GM19328 (cell line): ENCODE results near the gene LCN1.
"Not testable (repeated sequence)": the region's sequence is repeated elsewhere in the genome, so short reads cannot be mapped to it uniquely, and the experiment has no call there.

Experiments used
- ATAC-seq: cut with Tn5 transposase; IDR thresholded peaks from one replicate; pipeline ENCODE4 v1.9.1; 2021; ENCODE audit warnings: mild to moderate bottlenecking, moderate library complexity; ENCODE audit not compliant: unreplicated experiment

LCN1 gene

DNA sequence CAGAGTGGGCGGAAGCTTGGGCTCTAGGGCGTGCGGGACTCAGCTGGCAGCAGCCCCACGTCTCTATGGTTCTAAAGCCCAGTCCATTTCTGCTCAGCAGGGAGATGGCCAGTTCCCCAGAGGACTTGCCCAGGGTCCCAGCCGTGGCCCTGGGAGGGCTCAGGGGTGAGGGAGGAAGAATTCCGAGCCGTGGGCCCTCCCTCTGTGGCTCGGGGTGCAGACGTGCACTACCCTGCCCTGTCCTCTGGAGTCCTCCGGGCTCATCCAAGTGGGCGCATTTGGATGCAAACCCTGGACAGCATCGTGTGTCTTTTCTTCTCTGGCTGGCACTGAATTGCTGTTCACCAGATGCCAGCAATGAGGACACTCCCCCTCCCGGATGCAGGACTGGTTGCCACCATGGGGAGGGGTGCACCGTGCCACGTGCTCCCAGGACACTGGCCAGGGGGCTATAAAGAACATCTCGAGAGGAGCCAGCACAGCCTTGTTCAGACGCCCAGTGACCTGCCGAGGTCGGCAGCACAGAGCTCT lies 24.5 kb downstream of the LCN1 start, which contains the start of gene OBP2A:
Gene OBP2A (plus strand): TSS at position 481 of the 531 bp plus-strand sequence. CDS start 55 bp downstream, outside the sequence.
- ATAC-seq: not testable (repeated sequence)

DNA sequence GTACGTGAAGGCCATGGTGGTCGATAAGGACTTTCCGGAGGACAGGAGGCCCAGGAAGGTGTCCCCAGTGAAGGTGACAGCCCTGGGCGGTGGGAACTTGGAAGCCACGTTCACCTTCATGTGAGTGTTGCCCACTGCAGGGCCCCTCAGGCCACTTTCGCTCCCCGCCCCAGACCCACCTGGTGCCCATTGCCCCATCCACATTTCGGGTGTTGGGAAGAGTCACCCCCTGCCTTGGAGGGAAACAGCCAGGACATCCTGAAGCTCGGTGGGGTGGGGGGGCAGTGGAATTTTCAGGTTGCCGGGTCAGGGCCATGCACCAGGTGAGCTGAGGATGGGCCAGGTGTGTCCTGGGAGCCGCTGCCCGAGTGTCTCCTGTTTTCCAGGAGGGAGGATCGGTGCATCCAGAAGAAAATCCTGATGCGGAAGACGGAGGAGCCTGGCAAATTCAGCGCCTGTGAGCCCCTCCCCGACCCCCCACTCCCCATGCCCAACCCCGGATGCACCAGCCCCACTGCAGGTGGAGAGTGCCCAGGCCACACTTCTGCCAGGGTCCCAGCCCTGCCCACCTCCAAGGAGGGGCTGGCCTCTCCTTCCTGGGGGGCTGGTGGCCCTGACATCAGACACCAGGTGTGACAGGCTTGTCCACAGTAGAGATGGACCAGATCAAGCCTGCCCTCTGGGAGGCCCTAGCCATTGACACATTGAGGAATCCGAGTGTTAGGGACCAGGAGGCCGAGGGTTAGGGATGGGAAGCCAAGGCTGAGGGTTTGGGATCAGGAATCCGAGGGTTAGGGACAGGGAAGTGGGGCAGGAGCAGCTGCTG lies 25.8 kb downstream of the LCN1 start:
- not testable (repeated sequence) for ATAC-seq

DNA sequence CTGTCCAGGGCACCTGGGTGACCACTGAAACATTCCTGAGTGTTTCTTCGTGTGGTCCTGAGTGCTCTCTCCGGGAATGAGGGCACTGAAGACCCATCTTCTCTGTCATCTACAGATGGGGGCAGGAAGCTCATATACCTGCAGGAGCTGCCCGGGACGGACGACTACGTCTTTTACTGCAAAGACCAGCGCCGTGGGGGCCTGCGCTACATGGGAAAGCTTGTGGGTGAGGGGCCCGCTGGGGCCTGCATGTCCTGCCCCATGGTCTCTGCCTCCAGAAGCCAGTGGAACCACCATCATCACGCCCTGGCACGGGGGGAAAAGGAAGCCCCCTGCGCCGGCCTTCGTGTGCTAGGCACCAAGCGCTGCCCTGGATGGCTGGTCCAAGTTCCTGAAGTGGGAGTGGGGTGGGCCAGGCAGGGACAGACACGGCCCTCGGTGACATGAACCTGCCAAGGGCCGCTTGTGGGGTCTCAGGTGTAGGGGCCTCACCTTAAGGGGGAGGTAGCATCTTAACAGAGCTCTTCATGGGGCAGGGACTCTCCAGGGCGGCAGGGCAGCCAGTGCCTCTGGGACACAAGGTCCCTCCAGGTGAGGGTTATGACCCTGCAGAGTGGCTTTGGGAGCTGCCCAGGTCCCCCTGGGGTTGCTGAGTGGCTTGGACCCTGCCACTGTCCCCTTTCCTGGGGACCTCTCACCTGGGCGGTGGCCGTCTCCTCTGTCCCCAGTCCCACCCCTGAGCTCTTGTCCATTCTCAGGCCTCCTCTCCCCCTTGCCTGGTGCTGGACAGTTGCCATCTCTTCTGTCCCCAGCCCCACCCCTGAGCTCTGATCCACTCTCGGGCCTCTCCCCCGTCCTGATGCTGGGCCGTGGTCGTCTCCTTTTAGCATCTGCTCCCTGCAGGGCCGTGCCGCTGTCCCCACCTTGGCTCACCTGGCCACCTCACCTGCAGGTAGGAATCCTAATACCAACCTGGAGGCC lies 26.8 kb downstream of the LCN1 start:
- no peak for ATAC-seq

DNA sequence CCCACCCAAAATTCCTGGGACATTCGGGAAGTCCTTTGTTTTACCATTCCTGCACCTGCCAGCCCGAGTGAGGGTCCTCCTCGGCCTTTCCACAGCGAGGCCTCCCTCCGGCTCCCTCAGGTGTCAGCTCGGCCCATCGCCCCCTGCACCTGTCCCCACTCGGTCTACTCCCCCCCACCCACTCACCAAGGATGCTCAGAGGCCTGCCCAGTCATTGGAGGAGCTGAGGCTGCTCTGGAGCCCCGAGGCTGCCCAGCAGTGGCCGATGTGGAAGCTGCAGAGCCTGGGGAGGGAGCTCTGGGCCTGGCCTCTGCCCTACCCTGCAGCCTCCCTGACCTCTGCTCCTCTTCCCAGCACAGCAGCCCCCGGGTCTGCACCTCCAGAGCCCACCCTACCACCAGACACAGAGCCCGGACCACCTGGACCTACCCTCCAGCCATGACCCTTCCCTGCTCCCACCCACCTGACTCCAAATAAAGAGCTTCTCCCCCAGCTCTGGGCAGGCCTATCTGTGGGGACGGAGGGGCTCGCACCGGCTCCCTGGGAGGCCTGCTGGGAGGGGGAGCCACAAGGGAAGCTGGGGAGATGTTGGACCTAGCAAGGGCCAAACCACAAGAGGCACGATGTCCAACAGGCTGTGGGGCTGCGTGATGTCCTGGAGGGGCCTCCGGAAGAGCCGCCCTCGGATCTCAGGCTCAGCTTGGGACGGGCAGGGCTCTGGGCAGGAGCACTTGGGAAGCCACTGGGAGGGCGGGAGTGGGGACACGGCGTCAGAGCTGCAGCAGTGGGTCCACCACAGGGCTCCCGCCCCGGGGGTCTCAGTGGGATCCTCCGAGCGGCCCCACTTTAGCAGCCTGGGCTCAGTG lies 28.5 kb downstream of the LCN1 start:
- not testable (repeated sequence) for ATAC-seq

DNA sequence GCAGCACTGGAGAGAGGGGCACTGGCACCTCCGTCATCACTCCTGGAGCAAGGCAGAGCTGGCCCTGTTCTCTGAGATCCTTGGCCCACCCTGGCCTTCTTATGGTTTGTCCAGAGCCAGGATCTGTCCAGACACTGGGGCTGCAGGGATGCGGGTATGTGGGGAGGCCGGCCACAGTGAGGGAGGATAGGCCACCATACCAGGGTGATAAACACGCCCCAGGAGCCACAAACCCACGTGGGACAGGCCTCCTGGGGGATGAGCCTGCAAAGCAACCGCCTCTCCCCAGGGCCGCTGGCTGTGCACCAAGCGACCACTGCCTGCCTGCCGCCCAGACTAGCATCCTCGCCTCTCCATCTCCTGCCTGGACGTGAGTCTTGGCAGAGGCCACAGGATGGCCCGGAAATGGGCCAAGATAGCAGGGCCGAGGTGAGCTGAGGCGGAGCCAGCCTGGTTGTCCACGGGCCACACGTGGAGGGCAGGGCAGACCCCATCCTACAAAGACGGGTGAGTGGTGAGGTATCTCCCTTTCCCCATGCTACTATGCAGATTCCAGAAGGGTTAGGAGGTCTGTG lies 29.2 kb downstream of the LCN1 start:
- no peak for ATAC-seq

DNA sequence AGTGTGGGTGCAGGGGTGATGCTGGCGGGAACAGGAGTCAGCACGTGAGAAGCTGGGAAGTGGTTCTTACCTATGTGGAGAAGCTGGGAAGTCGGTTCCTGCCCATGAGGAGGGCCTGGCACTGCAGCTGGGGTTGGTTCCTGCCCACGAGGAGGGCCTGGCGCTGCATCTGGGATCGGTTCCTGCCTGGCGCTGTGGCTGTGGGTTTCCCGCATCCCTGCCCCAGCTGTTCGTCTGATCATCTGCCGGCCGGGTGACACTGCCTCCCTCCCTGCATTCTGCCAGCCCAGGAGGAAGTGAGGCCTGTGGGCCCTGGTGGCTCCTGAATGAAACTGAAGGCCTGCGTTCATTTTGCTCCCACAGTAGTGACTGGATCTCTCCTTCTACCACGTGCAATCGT lies 29.8 kb downstream of the LCN1 start:
- ATAC-seq: no peak

DNA sequence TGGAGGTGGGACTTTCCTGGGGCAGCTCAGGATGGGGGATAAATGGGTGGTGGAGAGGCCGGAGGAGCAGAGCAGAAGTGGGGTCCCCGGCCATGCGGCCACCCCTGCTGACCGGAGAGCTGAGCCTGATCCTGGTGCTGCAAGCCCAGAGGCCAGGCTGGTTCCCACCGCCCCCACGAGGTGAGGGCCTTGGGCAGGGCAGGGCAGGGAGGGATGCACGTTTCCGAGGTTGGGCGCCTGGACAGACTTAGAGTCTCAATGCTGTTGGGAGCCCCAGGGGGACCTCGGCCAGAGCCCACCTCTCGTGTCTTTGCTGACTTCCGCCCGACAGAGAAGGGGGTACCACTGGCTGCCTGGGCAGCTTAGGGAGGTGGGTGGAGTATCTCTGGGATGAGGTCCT lies 30.2 kb downstream of the LCN1 start:
- ATAC-seq: no peak

DNA sequence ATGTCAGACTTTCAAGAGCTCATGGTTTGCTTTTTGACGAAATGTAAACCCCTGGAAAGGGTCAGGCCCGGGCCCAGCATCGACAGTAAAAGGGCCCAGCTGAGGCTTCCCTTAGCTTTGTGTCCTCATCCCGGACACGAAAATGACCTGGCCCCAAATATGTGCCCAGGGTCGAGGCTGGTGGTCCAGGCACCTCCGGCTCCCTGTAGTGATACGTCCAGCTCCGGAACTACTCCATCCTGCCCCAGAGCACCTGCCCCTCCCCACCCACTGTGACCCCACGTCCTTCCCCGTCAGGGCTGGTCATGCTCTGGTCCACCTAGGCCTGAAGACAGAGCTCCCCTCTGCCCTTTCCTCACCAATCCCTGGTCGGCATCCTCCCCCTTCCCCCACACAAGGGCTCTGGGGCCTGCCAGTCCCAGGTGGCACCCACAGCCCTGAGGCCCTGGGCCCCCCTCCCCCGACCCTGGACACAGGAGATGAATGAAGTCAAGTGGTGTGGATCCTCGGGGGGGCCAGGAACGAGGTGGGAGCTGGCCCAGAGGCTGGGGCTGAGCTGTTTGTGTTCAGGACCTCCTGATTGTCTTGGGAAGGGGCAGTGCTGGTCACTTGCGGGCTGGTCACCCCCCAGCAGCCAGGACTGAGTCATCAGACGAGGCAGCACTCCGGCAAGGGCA lies 30.9 kb downstream of the LCN1 start:
- no peak for ATAC-seq

DNA sequence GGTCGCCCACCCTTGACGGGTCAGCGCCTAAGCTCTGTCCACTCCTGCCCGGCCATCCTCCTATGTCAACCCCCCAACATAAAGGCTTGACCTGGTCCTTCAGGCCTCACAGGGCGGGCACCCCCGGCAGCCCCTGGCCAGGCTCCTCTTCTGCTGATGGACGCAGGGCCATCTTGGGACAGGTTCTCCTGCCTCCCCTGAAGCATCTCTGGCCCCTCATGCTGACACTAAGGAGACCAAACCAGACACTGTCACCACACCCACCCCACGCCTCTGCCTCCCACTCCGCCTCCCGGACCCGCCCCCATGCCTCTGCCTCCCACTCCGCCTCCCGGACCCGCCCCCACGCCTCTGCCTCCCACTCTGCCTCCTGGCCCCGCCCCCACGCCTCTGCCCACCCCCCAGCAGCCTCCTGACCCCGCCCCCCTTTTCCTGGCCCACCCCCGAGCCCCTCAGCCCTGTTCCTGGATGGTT lies 31.5 kb downstream of the LCN1 start:
- ATAC-seq: no peak

DNA sequence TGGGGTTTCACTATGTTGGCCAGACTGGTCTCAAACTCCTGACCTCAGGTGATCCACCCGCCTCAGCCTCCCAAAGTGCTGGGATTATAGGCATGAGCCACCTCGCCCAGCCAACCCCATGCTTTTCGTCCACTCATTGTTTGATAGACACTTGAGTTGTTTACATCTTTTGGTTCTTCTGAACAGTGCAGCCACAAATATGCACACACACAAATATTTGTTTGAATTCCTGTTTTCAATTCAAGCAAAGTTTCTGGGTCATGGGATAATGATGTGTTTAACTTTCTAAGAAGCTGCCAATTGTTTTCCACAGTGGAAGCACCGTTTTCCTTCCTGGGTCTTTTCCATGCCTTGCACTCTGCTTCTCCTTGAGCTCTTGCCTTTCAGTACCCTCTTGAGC lies 33.5 kb downstream of the LCN1 start:
- ATAC-seq: no peak

DNA sequence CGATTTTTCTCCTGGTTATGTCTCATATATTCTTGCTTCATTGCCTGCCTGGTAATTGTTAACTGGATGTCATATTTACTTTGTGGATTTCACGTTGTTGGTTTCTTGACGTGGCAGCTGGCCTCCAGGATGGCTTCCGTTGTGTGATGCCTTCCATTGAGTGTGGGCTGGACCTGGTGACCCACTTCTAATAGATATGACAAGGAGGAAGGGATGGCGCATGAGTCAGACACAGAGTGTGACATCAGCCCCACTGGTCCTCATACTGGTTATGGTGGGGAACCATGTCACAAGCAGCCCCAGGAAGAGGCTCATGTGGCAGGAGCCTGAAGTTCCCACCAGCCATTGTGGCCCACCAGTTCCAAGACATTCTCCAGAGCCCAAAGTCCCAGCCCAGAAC lies 34.0 kb downstream of the LCN1 start:
- ATAC-seq: no peak

DNA sequence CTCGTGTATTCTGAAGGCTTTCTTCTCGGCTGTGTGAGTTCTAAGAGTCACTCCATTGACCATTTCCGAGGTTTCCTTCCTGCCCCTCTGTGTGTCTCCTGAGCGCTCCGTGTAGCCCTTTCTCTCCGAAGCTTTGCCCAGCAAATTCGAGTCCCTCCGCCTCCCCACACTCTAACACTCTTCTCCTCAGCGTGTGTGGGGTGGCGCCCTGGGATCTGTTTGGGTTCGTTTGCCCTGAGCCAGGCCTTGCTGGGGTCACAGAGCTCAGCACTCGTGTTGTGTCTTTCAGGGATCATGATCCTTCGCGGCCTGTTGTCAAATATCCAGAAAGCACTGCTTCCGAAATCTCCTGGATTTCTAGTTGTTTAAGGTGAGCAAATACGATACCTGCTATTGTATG lies 34.7 kb downstream of the LCN1 start:
- no peak for ATAC-seq

DNA sequence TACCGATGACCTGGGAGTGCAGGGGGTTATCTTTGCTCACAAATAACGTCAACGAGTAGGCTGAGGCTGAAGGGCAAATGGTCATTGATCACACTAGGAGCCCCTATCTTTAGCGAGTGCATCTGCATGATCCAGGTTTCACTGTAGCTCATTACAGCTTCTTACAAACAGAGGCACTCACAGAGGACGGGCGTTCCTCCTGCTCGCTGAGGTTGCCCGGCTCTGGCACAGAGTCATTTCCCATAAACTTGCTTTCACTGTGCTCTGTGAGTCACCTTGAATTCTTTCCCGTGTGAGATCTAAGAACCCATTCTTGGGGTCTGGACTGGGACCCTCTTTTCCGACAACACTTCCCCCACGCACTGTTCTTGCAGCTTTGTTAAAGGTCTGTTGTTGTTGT lies 38.4 kb downstream of the LCN1 start:
- no peak for ATAC-seq

DNA sequence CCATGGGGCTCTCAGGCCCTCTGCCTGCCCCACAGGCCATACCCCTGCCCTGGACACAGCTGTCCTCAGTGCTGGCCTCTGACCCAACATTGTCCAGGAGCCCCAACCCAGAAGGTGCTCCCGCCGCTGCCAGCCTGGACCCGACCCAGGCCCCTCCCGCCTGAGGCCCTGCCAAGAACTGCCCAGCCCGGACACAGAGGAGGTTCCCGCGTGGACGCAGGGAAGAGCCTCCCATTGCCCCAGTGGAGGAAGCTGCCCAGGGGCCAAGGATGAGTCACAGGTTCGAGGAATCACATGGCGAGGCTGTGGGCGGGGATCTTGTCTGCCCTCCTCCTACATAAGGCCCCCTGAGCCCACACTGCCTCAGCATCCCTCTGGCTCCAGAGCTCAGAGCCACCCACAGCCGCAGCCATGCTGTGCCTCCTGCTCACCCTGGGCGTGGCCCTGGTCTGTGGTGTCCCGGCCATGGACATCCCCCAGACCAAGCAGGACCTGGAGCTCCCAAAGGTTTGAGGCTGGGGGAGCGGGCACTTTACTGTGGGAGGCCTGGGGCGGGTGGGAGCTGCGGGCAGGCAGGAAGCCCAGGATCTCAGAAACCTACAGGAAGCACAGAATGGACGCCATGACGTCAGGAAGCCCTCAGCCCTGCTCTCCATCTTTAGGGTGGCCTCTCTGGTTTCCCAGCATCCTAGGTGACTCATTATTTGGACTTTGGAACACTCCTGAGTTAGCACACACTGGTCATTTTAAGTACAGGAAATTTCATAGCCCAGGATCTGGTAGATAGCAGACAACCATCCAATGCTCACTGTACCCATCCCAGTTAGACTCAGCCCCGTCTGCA lies 40.4 kb downstream of the LCN1 start, which contains the start of gene PAEP:
Gene PAEP (plus strand): TSS at position 366 of the 844 bp plus-strand sequence.
- no peak for ATAC-seq

DNA sequence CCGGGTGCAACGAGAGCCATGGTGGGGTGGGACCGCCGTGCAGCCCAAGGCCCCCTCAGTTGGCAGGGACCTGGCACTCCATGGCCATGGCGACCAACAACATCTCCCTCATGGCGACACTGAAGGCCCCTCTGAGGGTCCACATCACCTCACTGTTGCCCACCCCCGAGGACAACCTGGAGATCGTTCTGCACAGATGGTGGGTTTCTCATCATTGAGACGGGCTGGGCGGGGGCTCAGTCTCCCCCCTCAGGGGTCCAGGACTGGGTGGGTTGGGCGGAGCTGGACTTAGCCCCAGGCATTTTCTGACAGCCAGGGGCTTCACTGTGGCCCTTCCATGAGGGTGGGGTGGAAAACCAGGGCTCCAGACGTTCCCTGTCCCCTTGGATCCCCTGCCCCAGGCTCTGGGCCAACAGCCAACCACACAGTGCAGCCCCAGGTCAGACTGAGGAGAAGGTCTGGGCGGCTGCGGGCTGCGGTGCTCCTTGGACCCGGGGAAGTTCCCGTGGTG lies 41.0 kb downstream of the LCN1 start:
- ATAC-seq: no peak

DNA sequence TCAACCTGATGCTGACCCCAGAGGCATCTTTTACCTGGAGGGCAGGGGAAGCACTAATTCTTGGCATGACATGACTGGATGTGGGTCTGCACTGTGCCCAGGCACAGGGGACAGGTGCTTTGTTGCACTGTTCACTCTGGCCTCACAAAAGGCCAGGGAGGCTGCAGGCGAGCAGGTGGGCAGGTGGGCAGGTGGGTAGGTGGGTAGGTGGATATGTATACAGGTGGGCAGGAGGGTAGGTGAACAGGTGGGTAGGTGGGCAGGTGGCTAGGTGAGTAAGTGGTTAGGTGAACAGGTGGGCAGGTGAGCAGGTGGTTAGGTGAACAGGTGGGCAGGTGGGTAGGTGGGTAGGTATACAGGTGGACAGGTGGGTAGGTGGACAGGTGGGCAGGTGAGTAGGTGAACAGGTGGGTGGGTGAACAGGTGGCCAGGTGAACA lies 41.8 kb downstream of the LCN1 start:
- ATAC-seq: no peak

DNA sequence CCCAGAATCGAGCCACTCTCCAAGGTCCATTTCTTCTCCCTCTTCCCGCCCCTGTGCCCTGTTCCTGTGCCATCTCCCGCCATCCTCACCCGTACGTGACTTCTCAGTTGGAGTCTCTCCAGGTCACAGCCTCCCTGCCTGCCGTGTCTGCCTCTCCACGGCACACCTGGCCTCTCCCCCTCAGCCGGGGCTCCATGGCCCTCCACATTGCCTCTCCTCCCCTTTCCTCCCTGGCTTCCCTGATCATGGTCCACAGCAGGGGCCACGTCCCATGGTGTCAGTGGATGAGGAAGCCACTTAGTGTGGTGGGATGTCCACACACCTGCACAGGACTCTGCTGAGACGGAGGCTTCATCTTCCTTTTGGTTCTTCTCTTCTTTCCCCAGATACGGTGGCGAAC lies 42.6 kb downstream of the LCN1 start:
- ATAC-seq: no peak

DNA sequence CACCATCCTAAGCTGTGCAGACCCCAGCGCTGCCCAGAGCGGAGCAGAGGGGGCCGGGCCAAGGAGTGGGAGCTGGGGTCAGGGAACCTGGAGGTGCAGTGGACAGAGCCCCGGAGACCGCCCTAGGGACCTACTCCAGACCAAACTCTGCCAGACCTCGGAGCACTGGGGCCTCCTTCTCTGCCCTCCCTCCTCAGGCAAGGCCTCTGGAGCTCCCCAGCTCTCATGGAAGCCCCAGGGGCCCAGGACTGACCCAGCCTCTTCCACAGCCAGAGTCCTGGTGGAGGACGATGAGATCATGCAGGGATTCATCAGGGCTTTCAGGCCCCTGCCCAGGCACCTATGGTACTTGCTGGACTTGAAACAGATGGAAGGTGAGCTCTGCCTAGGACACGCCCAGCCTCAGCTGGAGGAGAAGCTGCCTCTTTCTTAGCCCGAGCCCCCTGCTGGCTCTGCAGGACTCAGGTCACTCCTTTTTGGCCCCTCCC lies 43.9 kb downstream of the LCN1 start:
- ATAC-seq: no peak
